Smooth muscle cell of trachea (primary cell): ENCODE results near the gene DEFB123. TPM values are rescaled to one million over a fixed set of nuclear protein-coding genes. Genes with fewer than 3 reads are reported as not detected.

Experiments
- total RNA-seq: library from RNA; depleted of rRNA; stranded (reverse); fragments of >200 nt; gene quantifications from 2 replicates; pipeline ENCODE4 v1.2.1, GENCODE V29; 2014

DEFB123 gene
- total RNA-seq = not detected in 2 replicates

GRCh38 chr20:31440012-31440659, at the start of gene DEFB123:
Gene DEFB123, plus strand, starts transcription at chr20:31440632. Its CDS starts 67 bp downstream, at chr20:31440699.

GRCh38 chr20:31406115-31406514, 34.3 kb upstream of the DEFB123 start, which contains the start of gene DEFB121:
Gene DEFB121, minus strand, starts transcription at chr20:31406215. Its CDS starts 63 bp downstream, at chr20:31406152.

GRCh38 chr20:31474758-31475427, 34.5 kb downstream of the DEFB123 start, which contains the start of the genes DEFB124 and REM1:
Gene DEFB124, minus strand, starts transcription at chr20:31475127. Its CDS starts 2,114 bp downstream, at chr20:31473013.
Gene REM1, plus strand, starts transcription at chr20:31475288. Its CDS starts 1,158 bp downstream, at chr20:31476446.

Other genes with a start within 250 kb of the DEFB123 start
- gene DEFB115, start 183.0 kb upstream of the DEFB123 start, total RNA-seq = not detected in 2 replicates
- gene DEFB116, start 132.0 kb upstream of the DEFB123 start, total RNA-seq = not detected in 2 replicates
- gene DEFB118, start 72.0 kb upstream of the DEFB123 start, total RNA-seq = not detected in 2 replicates
- gene DEFB119, start 50.0 kb upstream of the DEFB123 start, total RNA-seq = not detected in 2 replicates
- not detected in 2 replicates for gene DEFB121, start 34.4 kb upstream of the DEFB123 start, total RNA-seq
- not detected in 2 replicates for gene DEFB124, start 34.5 kb downstream of the DEFB123 start, total RNA-seq
- gene REM1, start 34.7 kb downstream of the DEFB123 start, total RNA-seq = not detected in 2 replicates
- gene HM13, start 73.8 kb downstream of the DEFB123 start, total RNA-seq = 65.9 and 83.9 TPM in 2 replicates
- 80.6 and 268 TPM in 2 replicates for gene ID1, start 164.7 kb downstream of the DEFB123 start, total RNA-seq
- not detected in 2 replicates for gene COX4I2, start 197.3 kb downstream of the DEFB123 start, total RNA-seq